K562 (cell line): Measurements from ENCODE around the gene SVOP. TPM values are rescaled to one million over a fixed set of nuclear protein-coding genes. Genes with fewer than 3 reads are reported as not detected.

Source experiments
- ATAC-seq: fragments of 200-7000 bp; cut with Tn5 transposase; 3 replicates; pipeline ENCODE4 v1.9.1; 2020; ENCODE audit warnings: moderate library complexity
- BruUV-seq: library from RNA; stranded (reverse); fragments of 400-500 nt; replicated peaks from 2 replicates; lab custom pipeline; 2021; lab: Mats Ljungman, UMichigan
- CTCF ChIA-PET: fragments of 300-600 bp; formaldehyde crosslinking; extraction: SDS; loops from one replicate; lab custom pipeline; 2021; ENCODE audit warnings: low intra/inter-chr PET ratio; lab: Yijun Ruan, JAX
- POLR2A ChIA-PET: fragments of 300-600, 350-650 bp; sonication (Branson Sonifier 250); formaldehyde crosslinking; extraction: SDS; loops from one replicate; lab custom pipeline; 2021; ENCODE audit warnings: antibody characterized with exemption, inconsistent platforms; lab: Yijun Ruan, JAX
- DNase-seq, 4 experiments: peaks; one replicate each; pipeline versions ENCODE4 v3.0.0 to v3.0.0-alpha.2; 2011 to 2018; ENCODE audit warnings: low spot score in 3 of 4, mixed read lengths in 3 of 4; ENCODE audit errors: extremely low read depth in 1 of 4
- FAIRE-seq: peaks from 2 replicates; lab custom pipeline; 2011; peaks lifted over from hg19 to GRCh38; lab: Jason Lieb, UNC
- H2AFZ ChIP-seq: 2 replicates; pipeline ENCODE4 v1.6.0; 2011; ENCODE audit warnings: low read depth, low read length, control low read depth, inconsistent platforms
- H3K27ac ChIP-seq: fragments of 200-600 bp; 3 replicates; pipeline ENCODE4 v1.8.0; 2011; ENCODE audit warnings: low read depth, mild to moderate bottlenecking, control low read depth, inconsistent platforms, low read length, moderate library complexity, mixed read lengths; ENCODE audit errors: extremely low read depth
- H3K27me3 ChIP-seq, 2 experiments: fragments of 300-600 bp in 1 of 2; 2 replicates in 1 of 2; 3 replicates in 1 of 2; pipeline versions ENCODE4 v1.6.0 to v1.8.0; 2011; ENCODE audit warnings: inconsistent platforms in 2 of 2, low read length in 2 of 2, mild to moderate bottlenecking in 1 of 2, mixed read lengths in 1 of 2, moderate library complexity in 1 of 2; ENCODE audit not compliant: control insufficient read depth in 2 of 2, insufficient read depth in 2 of 2
- H3K36me3 ChIP-seq: fragments of 300-600 bp; 3 replicates; pipeline ENCODE4 v1.8.0; 2011; ENCODE audit warnings: mild to moderate bottlenecking, low read length, inconsistent platforms; ENCODE audit not compliant: control insufficient read depth, insufficient read depth
- H3K4me1 ChIP-seq, 2 experiments: fragments of 200-600 bp in 1 of 2; replicated peaks in 1 of 2; 2 replicates in 1 of 2; 3 replicates in 1 of 2; pipeline versions ENCODE4 v1.5.1 to v1.8.0; 2011; ENCODE audit warnings: inconsistent platforms in 2 of 2, low read length in 2 of 2, mild to moderate bottlenecking in 1 of 2, mixed read lengths in 1 of 2, moderate library complexity in 1 of 2; ENCODE audit not compliant: control insufficient read depth in 2 of 2, insufficient read depth in 2 of 2
- H3K4me2 ChIP-seq: 2 replicates; pipeline ENCODE4 v1.6.1; 2011; ENCODE audit warnings: low read length, control low read depth, inconsistent platforms, mixed read lengths; ENCODE audit not compliant: insufficient read depth
- H3K4me3 ChIP-seq: fragments of 200-600 bp; sonication (generic), shearing (Covaris generic); 2 replicates; pipeline ENCODE4 v1.5.1; 2016; ENCODE audit warnings: control low read depth, inconsistent platforms
- H3K79me2 ChIP-seq: fragments of 200-600 bp; 3 replicates; pipeline ENCODE4 v1.8.0; 2011; ENCODE audit warnings: low read length, inconsistent platforms; ENCODE audit not compliant: control insufficient read depth, insufficient read depth
- H3K9ac ChIP-seq, 2 experiments: 2 replicates each; pipeline versions ENCODE4 v1.6.0 to v1.6.1; 2011; ENCODE audit warnings: low read depth in 2 of 2, low read length in 2 of 2, control low read depth in 1 of 2, inconsistent platforms in 1 of 2, mild to moderate bottlenecking in 1 of 2, mixed read lengths in 1 of 2; ENCODE audit not compliant: insufficient read depth in 1 of 2
- H3K9me1 ChIP-seq: one replicate; pipeline ENCODE4 v1.6.0; 2011; ENCODE audit warnings: inconsistent platforms, mild to moderate bottlenecking, low read length, moderate library complexity; ENCODE audit not compliant: control insufficient read depth, insufficient read depth
- H3K9me3 ChIP-seq: replicated peaks from 2 replicates; pipeline ENCODE4 v1.5.1; 2011; ENCODE audit warnings: low read depth, low read length, inconsistent platforms; ENCODE audit not compliant: control insufficient read depth, insufficient read depth
- H4K20me1 ChIP-seq: replicated peaks from 2 replicates; pipeline ENCODE4 v1.6.1; 2011; ENCODE audit warnings: low read length, inconsistent platforms, mixed read lengths; ENCODE audit not compliant: control insufficient read depth, insufficient read depth
- BCL6 ChIP-seq: fragments of 250-450 bp; sonication (Bioruptor Pico); IDR thresholded peaks from 2 replicates; pipeline ENCODE4 v1.4.0; 2020
- HMGN3 ChIP-seq: IDR thresholded peaks from 2 replicates; pipeline ENCODE4 v1.6.1; 2011; ENCODE audit warnings: borderline replicate concordance, low read depth, mild to moderate bottlenecking, mixed read lengths, low read length; ENCODE audit not compliant: insufficient read length; ENCODE audit errors: extremely low read depth
- RAD21 ChIP-seq, 2 experiments: fragments of 250-450 bp in 1 of 2; fragments of 450-650 bp in 1 of 2; sonication (Bioruptor Pico) in 1 of 2; formaldehyde crosslinking in 1 of 2; IDR thresholded peaks in 1 of 2; conservative IDR thresholded peaks in 1 of 2; 2 replicates each; pipeline versions ENCODE4 v1.4.0 to v1.8.0; 2020 to 2022; ENCODE audit warnings: mild to moderate bottlenecking in 2 of 2, moderate library complexity in 1 of 2
- RBM34 ChIP-seq: fragments of 200-400 bp; formaldehyde crosslinking; IDR thresholded peaks from 2 replicates; pipeline ENCODE4 v1.6.1; 2018; ENCODE audit warnings: low read length, borderline replicate concordance; ENCODE audit not compliant: insufficient read depth
- RUNX1 ChIP-seq: sonication (generic); IDR thresholded peaks from 2 replicates; pipeline ENCODE4 v1.6.1; 2016; ENCODE audit warnings: antibody characterized with exemption, low read depth
- XRCC5 ChIP-seq: fragments of 200-400 bp; formaldehyde crosslinking; IDR thresholded peaks from 2 replicates; pipeline ENCODE4 v1.6.1; 2017; ENCODE audit warnings: low read depth, mild to moderate bottlenecking, low read length
- ZBED1 ChIP-seq: IDR thresholded peaks from 2 replicates; pipeline ENCODE4 v1.6.1; 2014
- ZFX ChIP-seq: sonication (generic); formaldehyde crosslinking; IDR thresholded peaks from 2 replicates; pipeline ENCODE4 v1.8.0; 2022; ENCODE audit warnings: mild to moderate bottlenecking, missing genetic modification reagents, moderate library complexity
- ZNF445 ChIP-seq: fragments of 250-450 bp; sonication (Bioruptor Pico); IDR thresholded peaks from 2 replicates; pipeline ENCODE4 v1.4.0; 2020; ENCODE audit warnings: low read depth, mild to moderate bottlenecking, moderate library complexity
- WGBS: fragments of 100-300 bp; shearing (Covaris generic); methylation state at CpG from one replicate; pipeline ENCODE4 v1.1.6; 2016; ENCODE audit warnings: low coverage, mixed read lengths; ENCODE audit not compliant: insufficient coverage; ENCODE audit errors: missing lambda C conversion rate; 5-methylcytosine and 5-hydroxymethylcytosine counted together
- in situ Hi-C: fragments of 300-500 bp; cut with MboI; formaldehyde crosslinking; loops from 4 replicates; pipeline ENCODE4 v1.15.0; 2018; ENCODE audit warnings: inconsistent platforms, mixed read lengths
- intact Hi-C: fragments of 100-400 bp; cut with micrococcal nuclease; formaldehyde crosslinking; loops from 2 replicates; pipeline ENCODE4 v1.14.2; 2022
- polyA plus RNA-seq, 8 experiments: library from polyadenylated mRNA; depleted of rRNA in 4 of 8; stranded (reverse) in 5 of 8; unstranded in 3 of 8; fragments of >200 nt; fragmentation: Nextera tagmentation in 2 of 8; fragmentation: Illumina TruSeq in 1 of 8; extraction: Ambion mirVana in 2 of 8; extraction: Trizol in 1 of 8; gene quantifications; 2 replicates each; pipeline versions ENCODE4 v1.2.1 to v1.2.3, GENCODE V29; 2011 to 2014; ENCODE audit warnings: inconsistent platforms in 1 of 8, missing spikeins in 1 of 8
- total RNA-seq, 7 experiments: library from RNA; depleted of rRNA in 6 of 7; stranded (reverse); fragments of >200 nt in 6 of 7; fragmentation: Illumina TruSeq in 2 of 7; extraction: Trizol in 2 of 7; gene quantifications; 2 replicates each; pipeline versions ENCODE4 v1.2.1 to v1.2.3, GENCODE V29; 2011 to 2021; ENCODE audit warnings: low replicate concordance in 1 of 7
- TF ChIP-seq, protein P1 (sequence below): fragments of 250-450 bp; sonication (Bioruptor Pico); IDR thresholded peaks from 2 replicates; pipeline ENCODE4 v1.8.0; 2021; ENCODE audit warnings: moderate library complexity, mild to moderate bottlenecking, inconsistent platforms

SVOP gene
- total and polyA plus RNA-seq, 9 of the 15 experiments (the other 6 are each of a cell fraction or from before 2014, with no cell fraction given), result 0.01 to 0.09 (median 0.06) TPM; not detected in 1

DNA sequence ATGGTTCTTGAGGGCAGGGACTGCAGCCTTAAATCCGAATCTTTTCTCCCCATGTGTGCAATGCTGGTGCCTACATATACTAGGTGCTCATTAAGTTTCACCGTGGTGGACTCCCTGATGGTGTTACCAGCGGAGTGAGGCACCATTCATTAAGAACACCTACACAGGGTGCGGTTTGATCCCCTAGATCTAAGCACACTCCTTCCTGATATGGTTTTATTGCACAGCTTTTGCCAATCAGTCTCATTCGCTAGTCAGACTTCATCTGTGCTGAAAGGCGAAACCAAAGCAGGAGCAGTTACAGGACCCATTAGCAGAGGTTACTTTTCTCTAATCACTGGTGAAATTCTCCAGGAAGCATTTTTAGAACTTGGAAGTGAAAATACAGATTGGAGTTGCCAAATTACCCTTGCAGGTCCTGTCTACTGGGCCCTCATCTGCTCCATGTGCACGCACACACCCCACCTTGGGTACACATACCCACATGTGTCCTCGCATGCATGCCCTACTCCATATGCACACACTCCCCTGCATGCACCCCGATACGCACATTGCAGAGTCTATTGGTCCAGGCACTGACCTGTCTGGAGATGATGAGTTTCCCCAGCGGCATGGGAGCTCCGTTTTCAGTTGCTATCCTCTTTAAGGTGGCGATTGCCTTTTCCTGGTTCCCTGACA lies 82.5 kb downstream of the SVOP start:
- in situ Hi-C loops, result no loop called here

More for the DNA sequence above, 82.5 kb downstream of the SVOP start:
- no TSS peak for BruUV-seq
- Histone ChIP-seq H3K4me2 (no peak overlapping the region), H3K36me3 (no peaks in the 10 kb centered on the region), H3K27ac (no peak overlapping the region), H3K9me3 (no peaks in the 10 kb centered on the region), H3K9me1 (no peaks in the 10 kb centered on the region), H3K9ac (no peak overlapping the region), H3K4me3 (no peak overlapping the region), H3K4me1 (no peaks in the 10 kb centered on the region), H2AFZ (no peak overlapping the region), H3K27me3 (peaks cover 18 to 54% of the 10 kb centered on the region in 2 experiments), H3K79me2 (no peaks in the 10 kb centered on the region), H4K20me1 (peaks cover 4% of the 10 kb centered on the region; the same call in 1 of the 2 replicates)
- TF ChIP-seq, protein P1, sequence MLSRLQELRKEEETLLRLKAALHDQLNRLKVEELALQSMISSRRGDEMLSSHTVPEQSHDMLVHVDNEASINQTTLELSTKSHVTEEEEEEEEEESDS, result no peak
- no peak for TF ChIP-seq RUNX1
- TF ChIP-seq XRCC5, result no peak
- TF ChIP-seq ZBED1, result no peak
- no peak for TF ChIP-seq BCL6 (CRISPR knock-in tag)
- TF ChIP-seq RBM34, result no peak
- no peak for TF ChIP-seq HMGN3
- TF ChIP-seq ZFX (CRISPR knock-in tag), result no peak
- TF ChIP-seq RAD21 (CRISPR knock-in tag; conservative IDR thresholded peaks at IDR 0.05 in 1 of 2, IDR thresholded peaks at IDR 0.05 in 1 of 2), result no peak
- no peak for TF ChIP-seq ZNF445 (CRISPR knock-in tag)
- ATAC-seq (no peak), DNase-seq (no peak), FAIRE-seq (no peak)
- CTCF ChIA-PET, result no interaction called here
- 0% methylated on average over 13 of the region's 13 CpGs for WGBS
- intact Hi-C loops, result no loop called here
- POLR2A ChIA-PET, result no interaction called here
